ENCODE data around the gene PIGX. TPM values are rescaled to one million over a fixed set of nuclear protein-coding genes. Genes with fewer than 3 reads are reported as not detected.

The PIGX gene
- 10 to 100 TPM; 40.5 to 56.9 TPM for total RNA-seq

- ATAC-seq (peak; percentile 85), DNase-seq (peak; percentile 94)
- Mint-ChIP-seq H3K9me3 (ENCODE audit: low read depth) (no peaks in the 10 kb centered on the region), H3K4me1 (peaks cover 41% of the 10 kb centered on the region), H3K36me3 (peaks cover 12% of the 10 kb centered on the region), H3K4me3 (peak within 1 kb of the TSS; percentile 90), H3K27ac (peak within 1 kb of the TSS; percentile 92), H3K27me3 (no peaks in the 10 kb centered on the region)
- CTCF ChIA-PET, result interaction anchor here (0.9 to 2.1 kb wide), 8 partner anchors 16 to 258 kb away, joined by 3 to 11 read pairs (median 4); partner anchors contain the start of gene SENP5
These were observed at the start of gene PIGX, which contains the start of gene CEP19 for GRCh38 chr3:196711838-196712513. Gene PIGX, plus strand, starts transcription at chr3:196712377. Gene CEP19, minus strand, starts transcription at chr3:196712250. Its CDS starts 3,593 bp downstream, at chr3:196708657.

DNA sequence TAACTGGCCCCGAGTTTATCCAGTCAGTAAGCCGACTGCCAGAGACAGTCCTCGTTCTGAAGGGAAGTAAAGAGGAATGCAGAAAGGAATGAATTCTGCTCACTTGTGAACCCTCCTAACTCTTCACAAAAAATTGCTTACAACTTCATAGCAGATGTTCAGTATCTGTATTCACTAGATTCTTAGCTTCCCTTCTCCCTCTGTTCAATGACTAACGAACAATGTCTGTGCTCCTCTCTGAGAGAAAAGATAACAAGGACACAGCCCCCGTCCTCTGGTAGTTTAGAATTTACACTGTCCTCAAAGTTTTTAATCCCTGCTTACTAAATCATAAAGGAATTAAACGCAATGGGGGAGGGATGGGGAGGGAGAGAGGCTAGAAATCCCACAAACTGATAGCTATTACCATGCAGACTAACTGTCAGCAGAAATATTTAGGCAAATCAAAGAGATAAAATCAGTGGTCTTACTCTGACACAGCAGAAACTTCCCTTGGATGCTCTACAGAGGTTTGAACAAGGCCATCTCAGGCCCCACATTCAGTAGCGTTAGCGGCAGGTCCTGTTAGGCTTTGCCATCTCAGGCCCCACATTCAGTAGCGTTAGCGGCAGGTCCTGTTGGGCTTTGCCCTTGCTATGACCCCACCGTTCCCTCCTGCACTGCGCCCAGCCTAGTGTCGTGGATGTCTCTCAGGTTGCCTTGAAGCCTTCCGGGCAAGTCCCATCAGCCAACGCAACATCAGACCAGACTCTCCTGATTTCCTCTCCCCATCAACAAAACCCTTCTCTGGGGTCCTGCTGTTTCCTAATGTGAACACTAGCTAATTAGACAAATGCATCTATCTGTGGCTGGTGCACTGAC, 49.2 kb upstream of the PIGX start:
- H3K9me3 Mint-ChIP-seq (ENCODE audit: low read depth), result no peaks in the 10 kb centered on the region
- H3K4me1 Mint-ChIP-seq, result no peaks in the 10 kb centered on the region
- no peaks in the 10 kb centered on the region for H3K27me3 Mint-ChIP-seq
- H3K4me3 Mint-ChIP-seq, result no peak overlapping the region
- ATAC-seq, result no peak
- H3K27ac Mint-ChIP-seq, result no peak overlapping the region
- CTCF ChIA-PET, result no interaction called here
- H3K36me3 Mint-ChIP-seq, result peaks cover 25% of the 10 kb centered on the region
- DNase-seq, result no peak

DNA sequence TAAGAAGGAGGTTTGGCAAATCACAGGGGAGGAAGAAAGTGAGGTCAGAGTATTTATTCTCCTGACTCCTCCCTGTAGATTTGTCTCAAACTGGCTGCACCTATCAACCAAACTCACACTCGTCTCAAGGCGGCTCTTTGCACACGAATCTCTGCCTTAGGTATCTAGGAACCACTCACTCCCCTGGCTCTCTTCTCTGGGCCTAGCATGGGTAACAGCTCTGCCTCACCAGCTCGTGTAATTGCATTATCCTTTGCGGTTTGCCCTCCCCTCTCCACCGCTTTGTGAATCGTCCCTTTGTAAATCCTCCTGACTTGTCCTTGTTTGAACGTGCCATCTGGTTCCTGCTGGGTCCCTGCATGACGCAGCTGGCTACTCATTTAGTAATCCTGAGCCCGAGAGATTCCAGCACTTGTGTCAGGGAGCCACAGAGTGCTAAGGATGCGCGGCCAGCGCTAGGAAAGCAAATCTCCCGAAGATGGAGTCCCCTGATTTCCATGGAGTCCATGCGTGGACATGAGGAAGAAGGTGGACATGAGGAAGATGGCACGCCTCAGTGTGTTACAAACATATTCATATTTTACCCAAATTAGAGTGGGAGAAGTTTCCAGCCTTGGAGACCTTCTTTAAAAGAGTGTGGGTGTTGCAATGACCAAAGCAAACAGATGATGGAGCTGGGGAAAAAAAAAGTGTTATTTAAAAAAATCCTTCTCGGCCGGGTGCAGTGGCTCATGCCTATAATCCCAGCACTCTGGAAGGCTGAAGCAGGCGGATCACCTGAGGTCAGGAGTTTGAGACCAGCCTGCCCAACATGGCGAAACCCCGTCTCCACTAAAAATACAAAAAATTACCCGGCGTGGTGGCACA, 45.9 kb upstream of the PIGX start:
- no peak for ATAC-seq
- Mint-ChIP-seq H3K36me3 (peaks cover 8% of the 10 kb centered on the region), H3K27me3 (peaks cover 2% of the 10 kb centered on the region), H3K27ac (no peak overlapping the region), H3K4me1 (peaks cover 3% of the 10 kb centered on the region), H3K4me3 (no peak overlapping the region), H3K9me3 (ENCODE audit: low read depth) (no peaks in the 10 kb centered on the region)
- CTCF ChIA-PET, result no interaction called here
- no peak for DNase-seq

DNA sequence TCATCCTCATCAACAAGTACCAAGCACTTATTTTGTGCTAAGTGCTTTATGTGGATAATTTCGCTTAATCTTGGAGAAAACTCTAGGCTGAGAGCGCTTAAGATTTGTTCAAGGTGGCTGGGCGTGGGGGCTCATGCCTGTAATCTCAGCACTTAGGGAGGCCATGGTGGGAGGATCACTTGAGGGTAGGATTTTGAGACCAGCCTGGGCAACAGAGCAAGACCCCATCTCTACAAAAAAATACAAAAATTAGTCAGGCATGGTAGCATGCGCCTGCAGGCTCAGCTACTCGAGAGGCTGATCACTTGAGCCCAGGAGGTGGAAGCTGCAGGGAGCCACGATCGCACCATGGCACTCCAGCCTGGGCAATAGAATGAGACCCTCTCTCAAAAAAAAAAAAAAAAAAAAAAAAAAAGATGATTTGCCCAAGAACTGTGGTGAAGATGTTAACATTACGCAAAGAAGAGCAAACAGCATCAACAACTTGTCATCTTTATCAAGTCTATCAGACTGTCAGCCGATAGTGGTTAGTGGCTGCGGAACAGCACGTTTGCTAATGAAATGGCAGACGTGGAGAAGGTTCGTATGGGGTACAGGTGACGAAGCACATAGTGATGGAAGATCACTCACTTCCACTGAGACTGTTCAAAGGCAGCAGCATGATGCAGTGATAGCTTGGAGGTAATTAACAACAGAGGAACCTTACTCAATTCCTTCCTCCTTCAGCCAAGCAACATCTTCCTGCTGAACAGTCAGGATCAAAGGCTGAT, 44.9 kb upstream of the PIGX start:
- no peaks in the 10 kb centered on the region for H3K9me3 Mint-ChIP-seq (ENCODE audit: low read depth)
- no peak for ATAC-seq
- no peak for DNase-seq
- CTCF ChIA-PET, result interaction anchor here (0.8 kb wide), 1 partner anchor 82 kb away, joined by 3 read pairs; no protein-coding TSS in a partner anchor
- H3K4me1 Mint-ChIP-seq, result peaks cover 3% of the 10 kb centered on the region
- H3K27me3 Mint-ChIP-seq, result peaks cover 2% of the 10 kb centered on the region
- H3K4me3 Mint-ChIP-seq, result no peak overlapping the region
- H3K36me3 Mint-ChIP-seq, result peaks cover 1% of the 10 kb centered on the region
- no peak overlapping the region for H3K27ac Mint-ChIP-seq

GRCh38 chr3:196670339-196670738, 41.8 kb upstream of the PIGX start:
- H3K4me3 Mint-ChIP-seq, result no peak overlapping the region
- peaks cover 3% of the 10 kb centered on the region for H3K4me1 Mint-ChIP-seq
- H3K36me3 Mint-ChIP-seq, result peaks cover 1% of the 10 kb centered on the region
- H3K27ac Mint-ChIP-seq, result peak overlapping the region; percentile 56
- DNase-seq (no peak), ATAC-seq (no peak)
- CTCF ChIA-PET, result interaction anchor here (1.2 to 1.5 kb wide), 2 partner anchors 14 to 41 kb away, joined by 3 read pairs; no protein-coding TSS in a partner anchor
- H3K27me3 Mint-ChIP-seq, result peaks cover 2% of the 10 kb centered on the region
- H3K9me3 Mint-ChIP-seq (ENCODE audit: low read depth), result no peaks in the 10 kb centered on the region

GRCh38 chr3:196673632-196674031, 38.5 kb upstream of the PIGX start:
- CTCF ChIA-PET, result interaction anchor here (1.0 kb wide), 1 partner anchor 11 kb away, joined by 4 read pairs; no protein-coding TSS in a partner anchor
- H3K27ac Mint-ChIP-seq, result no peak overlapping the region
- H3K36me3 Mint-ChIP-seq, result no peaks in the 10 kb centered on the region
- no peak for ATAC-seq
- peaks cover 17% of the 10 kb centered on the region for H3K4me1 Mint-ChIP-seq
- no peak for DNase-seq
- no peak overlapping the region for H3K4me3 Mint-ChIP-seq
- peaks cover 2% of the 10 kb centered on the region for H3K27me3 Mint-ChIP-seq
- no peaks in the 10 kb centered on the region for H3K9me3 Mint-ChIP-seq (ENCODE audit: low read depth)

GRCh38 chr3:196677353-196677752, 34.8 kb upstream of the PIGX start:
- Mint-ChIP-seq H3K4me1 (peaks cover 14% of the 10 kb centered on the region), H3K36me3 (peaks cover 2% of the 10 kb centered on the region), H3K27ac (no peak overlapping the region), H3K9me3 (ENCODE audit: low read depth) (no peaks in the 10 kb centered on the region), H3K4me3 (no peak overlapping the region), H3K27me3 (no peaks in the 10 kb centered on the region)
- CTCF ChIA-PET, result interaction anchor here (1.0 to 2.0 kb wide), 8 partner anchors 17 to 148 kb away, joined by 3 to 13 read pairs (median 4); partner anchors contain the start of gene NRROS
- ATAC-seq, result no peak
- no peak for DNase-seq

GRCh38 chr3:196677931-196678330, 34.2 kb upstream of the PIGX start:
- H3K36me3 Mint-ChIP-seq, result peaks cover 3% of the 10 kb centered on the region
- CTCF ChIA-PET, result interaction anchor here (1.0 to 2.0 kb wide), 4 partner anchors 39 to 149 kb away, joined by 3 to 13 read pairs (median 4); partner anchors contain the start of gene NRROS
- no peak overlapping the region for H3K4me3 Mint-ChIP-seq
- no peak overlapping the region for H3K27ac Mint-ChIP-seq
- DNase-seq (no peak), ATAC-seq (no peak)
- H3K4me1 Mint-ChIP-seq, result peaks cover 14% of the 10 kb centered on the region
- no peaks in the 10 kb centered on the region for H3K27me3 Mint-ChIP-seq
- peaks cover 1% of the 10 kb centered on the region for H3K9me3 Mint-ChIP-seq (ENCODE audit: low read depth)

DNA sequence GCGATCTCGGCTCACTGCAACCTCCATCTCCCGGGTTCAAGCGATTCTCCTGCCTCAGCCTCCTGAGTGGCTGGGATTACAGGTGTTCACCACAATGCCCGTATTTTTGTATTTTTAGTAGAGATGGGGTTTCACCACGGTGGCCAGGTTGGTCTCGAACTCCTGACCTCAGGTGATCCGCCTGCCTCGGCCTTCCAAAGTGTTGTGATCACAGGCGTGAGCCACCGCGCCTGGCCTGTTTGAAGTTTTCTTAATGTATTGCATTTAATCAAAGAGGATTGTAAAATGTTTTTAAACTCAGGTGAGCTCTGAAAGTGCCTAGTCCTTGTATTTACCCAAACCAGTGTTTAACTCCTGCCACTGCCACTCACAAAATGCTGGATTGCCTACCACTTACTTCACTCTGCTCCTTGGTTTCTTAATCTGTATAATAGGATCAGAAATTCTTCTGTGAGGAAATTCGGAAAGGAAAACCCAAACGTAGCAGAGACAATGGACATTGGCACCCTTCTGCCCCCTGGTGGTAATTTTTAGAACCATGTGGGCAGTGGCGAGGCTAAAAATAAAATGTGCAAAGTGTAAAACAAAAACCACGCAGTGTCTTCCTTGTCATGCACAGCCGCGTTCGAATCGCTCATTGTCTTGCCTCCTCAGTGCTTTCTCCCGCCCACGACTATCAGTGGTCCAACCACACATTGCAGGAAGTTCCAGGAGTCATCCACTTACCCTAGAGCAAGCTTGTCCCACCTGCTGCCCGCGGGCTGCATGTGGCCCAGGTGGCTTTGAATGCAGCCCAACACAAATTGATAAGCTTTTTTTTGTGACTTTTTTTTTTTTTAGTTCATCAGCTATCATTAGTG, 27.4 kb upstream of the PIGX start:
- CTCF ChIA-PET, result interaction anchor here (0.6 to 9.0 kb wide), 33 partner anchors 9 to 973 kb away, joined by 3 to 219 read pairs (median 4); partner anchors contain the start of genes CEP19, NCBP2, PIGX and RNF168
- Mint-ChIP-seq H3K36me3 (peaks cover 5% of the 10 kb centered on the region), H3K4me3 (peak overlapping the region; percentile 46), H3K27me3 (no peaks in the 10 kb centered on the region), H3K27ac (peak overlapping the region; percentile 50), H3K4me1 (peaks cover 21% of the 10 kb centered on the region), H3K9me3 (ENCODE audit: low read depth) (peaks cover 4% of the 10 kb centered on the region)
- ATAC-seq, result peak; percentile 87
- DNase-seq, result peak; percentile 83

- CTCF ChIA-PET, result interaction anchor here (4.2 to 9.0 kb wide), 2 partner anchors 79 to 158 kb away, joined by 23 to 219 read pairs; no protein-coding TSS in a partner anchor
- no peak for ATAC-seq
These were observed 25.7 kb upstream of the PIGX start for GRCh38 chr3:196686436-196686835.

DNA sequence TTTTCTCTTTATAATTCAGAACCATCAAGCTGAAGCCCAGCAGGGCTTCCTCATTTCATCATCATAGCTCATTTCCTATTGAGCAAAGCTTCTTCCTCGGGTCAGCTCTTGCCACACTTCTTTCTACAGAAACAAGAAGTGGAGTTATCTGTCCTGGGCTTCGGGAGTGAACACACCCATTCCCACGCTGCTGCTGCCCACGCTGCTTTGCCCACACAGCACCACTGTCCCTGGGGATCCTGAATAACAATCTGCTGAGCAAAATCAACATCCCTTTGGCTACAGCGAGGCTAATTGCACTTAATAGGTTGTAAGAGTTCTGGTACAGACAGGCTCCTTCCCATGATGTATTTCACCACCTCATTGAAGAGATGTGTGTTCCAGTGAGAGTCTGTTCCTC, 23.8 kb upstream of the PIGX start:
- Mint-ChIP-seq H3K4me3 (no peak overlapping the region), H3K27ac (no peak overlapping the region), H3K27me3 (no peaks in the 10 kb centered on the region), H3K36me3 (no peaks in the 10 kb centered on the region), H3K4me1 (peaks cover 21% of the 10 kb centered on the region), H3K9me3 (ENCODE audit: low read depth) (no peaks in the 10 kb centered on the region)
- DNase-seq, result no peak
- CTCF ChIA-PET, result interaction anchor here (0.6 to 9.0 kb wide), 2 partner anchors 64 to 81 kb away, joined by 3 to 219 read pairs; no protein-coding TSS in a partner anchor
- ATAC-seq, result no peak

More at GRCh38 chr3:196686436-196686835, 25.7 kb upstream of the PIGX start:
- H3K4me3 Mint-ChIP-seq, result no peak overlapping the region
- peaks cover 4% of the 10 kb centered on the region for H3K9me3 Mint-ChIP-seq (ENCODE audit: low read depth)
- no peaks in the 10 kb centered on the region for H3K27me3 Mint-ChIP-seq
- H3K27ac Mint-ChIP-seq, result no peak overlapping the region
- H3K36me3 Mint-ChIP-seq, result peaks cover 5% of the 10 kb centered on the region
- DNase-seq, result no peak
- H3K4me1 Mint-ChIP-seq, result peaks cover 21% of the 10 kb centered on the region

Measured in activated CD8-positive, alpha-beta memory T cell treated with anti-CD3 and anti-CD28 coated beads, Interleukin-2, amount 10 ng/mL, durations not matched to agents 7 days and 5 days (primary cell).